Activated CD8-positive, alpha-beta memory T cell treated with anti-CD3 and anti-CD28 coated beads, Interleukin-2, amount 50 U/mL, for 1 hour (primary cell): Measurements from ENCODE around the gene GRIK4.

Experiments
- DNase-seq: peaks from one replicate; pipeline ENCODE4 v3.0.0-alpha.2; 2020; ENCODE audit errors: extremely low read depth

Gene GRIK4

DNA sequence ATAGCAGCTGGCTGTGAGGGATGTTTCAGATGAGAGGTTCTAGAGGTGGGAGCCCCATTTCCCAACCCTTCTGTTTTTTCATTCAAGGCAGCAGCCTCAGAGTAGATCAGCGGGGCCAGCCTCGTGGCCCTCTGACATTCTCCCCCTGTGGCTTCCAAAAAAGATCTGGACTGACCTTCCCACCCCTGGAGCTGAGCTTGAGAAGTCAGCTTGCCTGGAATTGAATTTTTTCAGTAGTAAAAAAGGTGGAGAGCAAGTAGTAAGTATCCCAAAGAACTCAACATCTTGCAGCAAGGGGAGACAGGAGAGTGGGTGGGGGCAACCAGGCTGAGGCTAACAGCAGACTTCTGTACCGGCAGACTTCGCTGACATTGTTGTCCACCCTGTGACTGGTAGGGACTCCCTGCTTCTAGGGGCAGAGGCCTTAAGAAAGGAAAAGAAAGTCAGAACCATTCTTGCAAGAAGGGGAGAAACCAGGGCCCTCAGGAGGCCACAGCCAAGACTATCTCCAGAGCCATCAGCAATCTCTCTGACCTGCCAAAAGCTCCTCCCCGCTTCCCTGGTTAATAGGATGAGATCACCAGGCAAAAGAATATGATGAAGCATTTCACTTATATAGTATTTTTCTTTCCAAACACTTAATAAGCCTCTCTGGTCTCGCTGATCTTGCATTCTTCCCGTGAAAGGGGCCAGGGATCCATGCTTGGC is 2.0 kb upstream of the GRIK4 start:
- no peak for DNase-seq

DNA sequence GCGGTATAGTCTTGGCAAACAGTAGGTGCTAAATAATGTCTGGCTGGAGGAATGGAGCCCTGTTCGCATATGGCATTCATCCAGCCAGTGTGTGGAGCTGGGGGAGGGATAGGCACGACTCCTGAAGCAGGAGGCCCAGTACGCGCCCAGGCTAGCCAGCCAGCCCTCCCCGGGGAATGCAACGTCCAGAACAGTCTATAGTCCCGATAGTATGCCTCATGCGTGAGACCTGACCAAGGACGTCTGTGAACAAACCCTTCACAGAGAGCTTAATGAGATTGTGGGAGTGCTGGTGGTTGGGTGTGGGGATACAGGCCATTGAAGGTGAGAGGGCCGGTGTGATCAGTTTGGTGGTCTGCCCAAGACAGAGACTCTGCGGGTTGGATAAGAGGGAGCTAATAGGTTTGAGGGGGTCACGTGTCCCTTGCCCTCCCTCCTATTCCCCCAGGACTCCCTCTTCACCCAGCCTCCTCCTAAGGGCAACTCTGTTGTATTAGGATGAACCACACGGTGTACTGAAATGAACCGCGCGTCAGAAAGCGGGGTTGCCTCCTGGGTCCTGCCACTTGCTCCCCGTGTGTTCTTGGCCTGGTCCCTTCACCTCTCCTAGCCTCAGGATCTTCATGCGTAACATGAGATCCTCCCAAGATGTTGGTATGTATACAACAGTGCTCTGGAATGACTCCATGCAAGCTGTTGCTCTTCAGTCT is 987 bp upstream of the GRIK4 start:
- no peak for DNase-seq

DNA sequence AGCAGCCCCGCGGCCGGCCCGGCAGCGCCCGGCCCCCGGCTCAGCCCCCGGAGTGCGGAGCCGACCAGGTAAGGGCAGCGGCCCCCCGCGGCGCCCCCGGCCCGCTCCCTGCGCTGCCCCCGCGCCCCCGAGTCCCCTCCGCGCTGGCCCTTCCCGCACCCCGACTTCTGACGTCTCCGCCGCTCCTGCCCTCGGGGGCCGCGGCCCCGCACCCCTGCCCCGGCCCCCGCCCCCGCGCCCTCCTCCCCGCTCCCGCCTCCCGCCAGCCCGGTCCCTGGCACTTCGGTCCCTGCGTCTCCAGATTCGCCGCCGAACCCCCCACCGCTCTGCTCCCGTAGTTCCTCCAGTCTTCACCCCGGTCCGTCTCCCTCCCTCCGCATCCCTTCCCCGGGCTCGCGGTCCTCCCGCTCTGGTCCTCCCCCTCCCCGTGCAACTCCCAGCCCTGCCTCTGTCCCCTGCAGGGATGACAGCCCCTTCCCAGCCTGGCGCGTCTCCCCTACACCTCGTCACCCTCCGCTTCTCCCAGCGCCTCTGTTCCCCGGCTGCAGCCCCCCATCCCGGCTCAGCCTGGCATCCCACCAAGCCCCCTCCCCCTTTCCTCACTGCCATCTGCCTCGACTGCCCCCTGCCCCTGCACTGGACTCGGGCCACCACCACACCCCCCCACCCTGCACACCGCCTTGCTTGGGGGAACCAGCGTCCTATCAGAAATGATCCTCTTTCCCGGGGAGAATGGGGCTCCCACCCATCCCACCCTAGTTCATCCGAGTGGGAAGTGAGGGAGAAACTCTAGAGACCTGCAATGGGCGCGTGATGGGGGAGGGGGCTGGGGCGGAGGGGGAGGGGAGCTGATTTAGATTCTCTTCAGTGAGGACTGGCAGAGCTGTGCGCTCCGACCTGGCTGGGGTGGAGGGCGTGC is 531 bp downstream of the GRIK4 start:
- no peak for DNase-seq

DNA sequence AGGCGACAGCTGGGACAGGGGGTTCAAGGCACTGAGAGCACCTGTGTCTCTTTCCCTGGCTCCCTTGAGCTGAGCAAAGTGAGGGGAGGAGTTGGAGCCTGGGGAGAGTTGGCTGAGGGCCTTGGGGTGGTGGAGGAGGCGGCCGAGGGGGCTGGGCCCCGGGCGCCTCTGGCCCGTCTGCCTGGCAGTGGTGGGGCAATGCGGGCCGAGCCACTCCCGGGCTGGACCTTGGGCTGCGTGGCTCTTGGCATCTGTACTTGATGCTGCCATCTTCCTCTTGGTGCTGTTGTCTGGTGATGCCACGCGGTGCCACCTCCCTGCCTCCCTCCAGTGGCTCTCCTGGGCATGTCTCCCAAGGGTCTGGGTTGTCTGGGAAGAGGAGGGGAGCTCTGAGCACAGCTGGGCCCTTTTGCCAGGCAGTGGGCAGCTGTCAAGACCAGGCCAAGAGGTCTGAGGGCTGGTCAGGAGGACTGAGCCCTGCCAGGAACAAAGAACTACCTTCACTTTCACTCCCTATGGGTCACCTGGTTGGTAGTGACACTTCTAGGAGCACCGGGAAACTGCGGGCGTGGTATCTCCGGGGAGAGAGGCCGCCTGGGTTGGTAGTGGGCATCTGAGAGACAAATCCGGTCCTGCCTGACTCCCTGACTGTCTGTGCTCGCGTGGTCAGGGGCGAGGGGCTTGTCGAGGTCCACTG is 1.3 kb downstream of the GRIK4 start:
- no peak for DNase-seq

DNA sequence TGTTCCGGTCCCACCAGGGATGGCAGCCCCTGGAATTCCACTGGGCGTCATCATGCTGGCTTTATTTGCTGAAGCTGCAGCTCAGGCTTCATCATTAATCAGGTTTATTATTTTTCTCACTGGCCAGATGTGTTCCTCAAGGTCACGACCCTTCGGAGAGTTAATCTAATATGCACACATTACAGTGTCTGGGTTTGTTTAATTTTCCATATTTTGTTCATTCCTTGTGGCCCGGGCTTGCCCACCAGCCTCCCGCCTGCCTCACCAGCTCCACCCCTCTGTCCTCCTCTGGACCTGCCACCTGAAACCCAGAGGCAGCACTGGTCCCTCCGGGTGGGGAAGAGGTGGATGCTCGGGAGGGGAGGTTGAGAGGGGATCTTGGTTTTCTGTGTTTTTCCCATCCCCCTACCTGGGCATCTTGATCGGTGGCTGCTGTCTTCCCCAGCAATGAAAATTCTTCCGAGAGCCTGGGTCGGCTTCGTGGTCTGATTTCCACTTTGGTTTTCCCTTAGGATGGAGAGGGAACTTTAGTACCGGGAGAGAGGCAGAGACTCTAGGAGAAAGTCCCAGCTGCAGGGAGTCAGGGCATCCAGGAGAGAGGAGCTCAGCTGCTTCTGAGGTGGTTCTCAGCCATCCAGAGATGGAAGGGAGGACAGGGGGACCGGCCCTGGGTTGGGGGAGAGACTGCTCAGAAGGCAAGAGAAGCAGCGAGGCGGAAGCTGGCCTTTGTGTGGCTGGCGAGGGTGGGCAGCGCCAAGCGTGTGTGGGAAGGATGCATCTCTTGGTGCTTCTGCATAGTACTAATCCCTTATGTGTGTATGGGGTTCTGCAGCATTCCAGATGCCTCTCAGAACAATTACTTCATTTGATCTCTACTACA is 2.1 kb downstream of the GRIK4 start:
- DNase-seq, result no peak

DNA sequence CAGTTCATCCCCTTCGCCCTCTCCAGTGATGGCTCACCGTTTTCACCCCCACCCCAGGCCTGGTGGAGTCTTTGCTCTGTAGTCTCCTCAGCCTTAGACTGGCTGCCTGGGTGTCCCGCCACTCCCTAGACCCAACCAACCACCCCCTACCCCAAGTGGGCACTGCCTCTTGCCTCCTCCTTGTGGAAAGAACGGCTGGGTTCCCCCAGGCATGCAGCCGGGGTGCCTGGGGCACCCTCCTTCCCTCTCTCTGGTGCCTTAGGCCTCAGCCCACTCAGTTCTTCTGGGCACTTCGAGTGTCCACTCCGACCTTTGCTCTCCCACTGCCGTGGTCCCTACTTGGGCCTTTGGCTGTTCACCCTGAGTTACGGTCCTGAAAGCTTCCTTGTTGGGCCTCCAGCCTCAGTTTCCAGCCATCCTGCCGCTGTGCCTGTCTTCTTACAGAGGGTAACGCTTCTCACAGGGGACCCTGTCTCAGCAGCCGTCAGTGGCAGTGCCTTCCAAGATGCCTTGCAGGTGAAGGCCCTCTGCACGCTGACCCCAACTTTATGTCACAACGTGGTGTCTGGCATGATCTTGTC is 3.1 kb downstream of the GRIK4 start:
- no peak for DNase-seq

DNA sequence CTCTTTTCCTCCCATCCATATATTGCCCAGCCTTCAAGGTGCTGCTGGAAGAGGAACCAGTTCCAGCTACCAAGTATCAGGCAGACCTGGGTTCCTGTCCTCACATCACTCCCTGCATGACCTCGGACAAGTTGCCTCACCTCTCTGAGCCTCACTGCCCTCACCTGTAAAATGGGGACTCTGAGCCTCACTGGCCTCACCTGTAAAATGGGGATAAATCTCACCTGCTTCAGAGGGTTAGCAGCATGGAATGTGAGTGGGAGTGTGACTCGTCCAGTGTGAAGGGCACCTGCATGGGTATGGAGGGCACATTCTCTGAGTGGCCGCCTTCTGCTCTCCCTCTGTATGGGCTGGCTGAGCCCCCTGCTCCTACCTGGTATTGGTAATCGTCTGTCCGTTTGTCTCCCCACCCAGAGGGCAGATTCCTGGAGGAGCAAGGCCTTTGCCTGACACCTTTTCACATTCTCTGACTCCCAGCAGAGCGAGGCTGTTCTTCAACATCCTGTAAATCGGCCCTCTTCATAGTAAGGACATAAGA is 3.7 kb downstream of the GRIK4 start:
- no peak for DNase-seq

DNA sequence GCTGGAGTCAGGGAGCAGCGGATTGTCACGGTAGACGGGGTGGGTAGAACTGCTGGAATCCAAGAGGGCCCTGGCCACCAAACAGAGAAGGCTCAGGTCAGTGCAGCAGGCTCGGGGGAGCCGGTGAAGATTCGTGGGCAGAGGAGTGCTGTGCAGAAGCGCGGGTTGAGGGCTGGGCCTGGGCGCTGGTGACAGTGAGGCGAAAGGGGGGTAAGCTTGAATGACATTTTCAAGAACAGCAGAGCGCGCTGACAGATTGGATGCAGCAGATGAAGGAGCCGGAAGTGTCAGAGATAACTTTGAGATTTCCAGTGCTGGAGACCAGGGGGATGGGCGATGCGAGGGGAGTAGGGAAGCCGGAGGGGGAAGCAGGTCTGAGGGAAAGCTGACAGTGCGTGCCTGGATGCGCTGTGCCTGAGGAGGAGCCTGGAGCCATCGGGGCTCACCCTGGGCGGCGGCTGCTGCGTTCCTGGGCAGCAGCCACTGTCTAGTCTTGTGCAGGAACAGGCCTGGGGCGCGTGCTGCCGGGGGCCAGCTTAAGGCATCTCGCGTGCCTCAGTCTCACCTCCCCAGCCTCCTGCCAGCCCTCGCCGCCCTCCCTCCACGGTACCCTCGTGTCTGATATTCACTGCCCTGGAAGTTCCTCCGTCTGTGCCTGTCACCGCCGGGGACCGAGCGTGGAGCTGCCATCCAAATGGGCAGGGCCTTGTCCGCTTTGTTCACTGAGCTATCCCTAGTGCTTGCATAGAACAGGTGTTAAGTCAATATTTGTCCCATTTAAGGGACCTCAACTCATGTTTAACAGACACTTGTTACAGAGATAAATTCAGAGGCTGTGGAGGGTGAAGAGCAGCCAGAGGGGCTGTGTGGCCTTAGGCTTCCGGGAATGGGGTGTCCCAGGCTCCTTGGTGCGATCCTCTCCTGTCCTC is 5.2 kb downstream of the GRIK4 start:
- no peak for DNase-seq

DNA sequence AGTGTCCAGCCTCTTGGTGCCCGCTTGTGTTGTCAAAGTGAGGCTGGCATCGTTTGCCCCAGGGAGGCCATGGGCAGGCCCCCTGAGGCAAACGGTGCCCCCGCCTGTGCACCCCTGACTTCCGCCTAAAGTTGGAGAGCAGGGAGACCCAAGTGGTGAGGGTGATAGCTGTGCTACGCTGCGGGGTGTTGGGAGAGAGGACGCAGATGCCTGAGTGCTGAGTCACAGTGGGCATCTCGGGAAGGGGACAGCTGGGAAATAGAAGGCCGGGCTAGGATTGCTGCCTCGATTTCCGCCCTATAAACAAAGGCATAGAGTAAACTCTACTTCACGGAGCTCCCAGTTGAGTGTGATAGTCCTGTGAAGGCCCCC is 5.8 kb downstream of the GRIK4 start:
- DNase-seq, result no peak

DNA sequence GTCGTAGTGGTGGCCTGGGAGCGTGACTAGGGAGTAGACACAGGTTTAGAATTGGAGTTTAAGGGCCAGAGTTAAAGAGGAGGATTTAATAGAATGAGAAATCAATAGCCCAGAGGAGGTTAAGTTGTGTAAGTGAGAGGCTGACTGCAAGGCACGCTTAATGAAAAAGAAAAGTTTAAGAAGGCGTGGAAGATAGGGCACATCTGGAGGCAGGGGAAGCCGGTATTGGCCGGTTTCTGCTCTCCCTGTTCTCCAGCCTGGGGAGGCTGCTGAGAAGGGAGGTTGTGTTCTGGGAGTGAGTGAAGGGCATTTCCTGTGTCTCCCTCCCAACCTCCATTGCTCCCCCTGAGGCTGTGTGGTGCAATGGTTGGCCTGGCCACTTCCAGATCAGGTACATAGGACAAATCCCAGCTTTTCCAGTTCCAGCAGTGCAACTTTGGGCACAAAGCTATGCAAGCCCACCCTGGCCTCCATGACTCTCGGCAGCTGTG is 6.3 kb downstream of the GRIK4 start:
- no peak for DNase-seq

DNA sequence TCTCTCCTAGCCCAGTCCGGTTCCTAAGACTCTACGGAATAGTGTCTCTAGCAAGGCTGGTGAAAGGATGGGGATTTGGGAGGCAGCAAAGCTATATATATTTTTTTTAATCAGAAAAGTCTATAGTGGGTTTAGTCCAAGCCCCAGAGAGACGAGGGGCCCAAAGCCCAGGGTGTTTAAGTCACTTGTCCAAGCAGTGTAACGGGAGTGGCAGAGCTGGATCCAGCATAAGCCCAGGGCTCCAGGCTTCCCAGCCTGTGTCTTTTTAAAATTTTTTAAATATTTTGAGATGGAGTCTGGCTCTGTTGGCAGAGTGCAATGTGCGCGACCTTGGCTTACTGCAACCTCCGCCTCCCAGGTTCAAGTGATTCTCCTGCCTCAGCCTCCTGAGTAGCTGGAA is 6.8 kb downstream of the GRIK4 start:
- no peak for DNase-seq

DNA sequence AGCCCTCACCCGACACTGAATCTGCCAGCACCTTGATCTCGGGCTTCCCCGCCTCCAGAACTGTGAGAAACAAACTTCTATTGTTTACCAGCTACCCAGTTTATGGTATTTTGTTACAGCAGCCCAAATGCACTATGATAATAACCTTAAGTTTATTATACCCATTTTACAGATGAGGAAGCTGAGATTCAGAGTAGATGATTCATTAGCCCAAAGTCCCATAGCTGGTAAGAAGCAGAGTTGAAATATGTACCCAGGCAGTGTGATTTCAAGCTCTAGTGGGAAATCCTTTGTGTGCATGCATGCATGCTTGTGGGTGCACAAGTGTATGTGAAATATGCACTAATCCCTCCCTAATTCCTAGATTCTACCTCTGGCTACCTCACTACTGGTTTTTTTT is 7.9 kb downstream of the GRIK4 start:
- no peak for DNase-seq

DNA sequence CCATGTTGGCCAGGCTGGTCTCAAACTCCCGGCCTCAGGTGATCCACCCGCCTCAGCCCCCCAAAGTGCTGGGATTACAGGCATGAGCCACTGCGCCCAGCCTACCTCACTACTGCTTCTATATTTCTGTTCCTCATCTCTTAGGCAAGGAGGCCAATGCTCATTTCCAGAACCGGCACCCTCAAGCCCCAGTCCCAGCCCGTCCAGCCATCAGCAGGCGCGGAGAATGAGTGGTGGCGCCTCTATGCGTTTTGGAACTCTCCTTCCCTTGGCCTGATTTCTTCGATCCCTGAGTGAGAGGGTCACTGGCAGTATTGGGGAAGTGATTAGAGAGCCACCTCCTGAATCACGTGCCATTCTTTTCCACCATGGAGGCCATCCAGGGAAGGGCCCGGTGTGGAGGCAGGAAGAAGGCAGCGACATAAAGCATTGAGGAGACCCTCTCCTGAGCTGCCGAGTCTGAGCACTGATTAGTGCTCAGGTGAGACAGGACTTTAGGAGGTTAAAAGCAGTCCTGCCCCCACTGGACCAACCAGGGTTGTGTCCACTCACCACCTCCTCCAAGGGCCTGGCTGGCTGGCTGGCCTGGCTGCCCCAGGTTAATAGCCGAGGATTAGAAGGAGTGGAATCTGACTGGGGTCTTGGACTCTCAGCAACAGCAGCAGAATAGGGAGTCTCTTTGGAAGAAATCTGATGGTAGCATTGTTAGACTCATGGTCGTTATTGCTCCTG is 8.7 kb downstream of the GRIK4 start:
- DNase-seq, result no peak

DNA sequence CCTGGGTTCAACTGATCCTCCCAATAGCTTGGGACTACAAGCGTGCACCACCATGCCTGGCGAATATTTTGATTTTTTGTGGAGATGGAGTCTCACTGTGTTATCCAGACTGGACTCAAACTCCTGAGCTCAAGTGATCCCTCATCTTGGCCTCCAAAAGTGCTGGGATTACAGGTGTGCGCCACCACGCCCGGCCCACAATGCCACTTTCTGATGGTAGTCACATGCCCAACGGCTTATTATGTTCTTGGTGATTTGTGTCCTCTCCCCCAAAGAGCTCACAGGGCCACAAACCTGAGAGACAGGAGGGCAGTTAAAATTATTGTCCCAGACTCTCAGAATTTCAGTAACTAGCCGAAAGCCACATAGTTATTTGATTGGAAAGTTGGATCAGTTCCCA is 9.6 kb downstream of the GRIK4 start:
- no peak for DNase-seq

DNA sequence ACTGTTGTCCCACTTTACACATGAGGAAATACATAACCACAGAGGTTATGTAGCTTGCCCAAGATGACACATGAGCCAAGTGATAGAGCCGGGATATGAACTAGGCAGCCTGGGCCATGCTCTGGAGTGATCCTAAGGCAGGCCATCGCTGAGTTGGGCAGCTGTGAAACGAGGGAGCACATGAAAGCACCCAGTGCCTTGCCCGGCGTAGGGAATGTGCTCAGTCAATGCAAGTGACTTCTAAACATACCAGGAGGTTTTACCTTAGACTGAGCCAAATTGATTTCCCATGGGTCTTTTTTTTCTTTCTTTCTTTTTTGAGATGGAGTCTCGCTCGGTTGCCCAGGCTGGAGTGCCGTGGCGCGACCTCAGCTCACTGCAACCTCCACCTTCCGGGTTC is 10.5 kb downstream of the GRIK4 start:
- DNase-seq, result no peak

DNA sequence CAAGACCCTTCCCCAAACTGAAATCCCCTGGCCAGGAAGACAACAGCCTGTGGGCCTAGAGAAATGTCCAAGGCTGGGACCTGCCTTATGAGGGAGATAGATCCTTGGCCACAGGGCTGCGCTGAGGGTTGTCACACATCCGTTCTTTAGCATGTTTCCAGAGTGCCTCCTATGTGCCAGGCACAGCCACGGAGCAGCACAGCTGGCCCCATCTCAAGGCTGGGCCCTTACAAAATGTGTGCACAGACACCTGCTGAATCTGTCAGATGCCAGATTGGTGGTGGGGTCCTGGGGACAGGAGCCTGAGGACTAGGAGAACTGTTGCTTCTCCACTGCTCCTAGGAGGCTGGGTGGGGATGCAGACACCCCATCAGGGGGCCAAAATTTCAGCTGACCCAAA is 11.2 kb downstream of the GRIK4 start:
- no peak for DNase-seq

DNA sequence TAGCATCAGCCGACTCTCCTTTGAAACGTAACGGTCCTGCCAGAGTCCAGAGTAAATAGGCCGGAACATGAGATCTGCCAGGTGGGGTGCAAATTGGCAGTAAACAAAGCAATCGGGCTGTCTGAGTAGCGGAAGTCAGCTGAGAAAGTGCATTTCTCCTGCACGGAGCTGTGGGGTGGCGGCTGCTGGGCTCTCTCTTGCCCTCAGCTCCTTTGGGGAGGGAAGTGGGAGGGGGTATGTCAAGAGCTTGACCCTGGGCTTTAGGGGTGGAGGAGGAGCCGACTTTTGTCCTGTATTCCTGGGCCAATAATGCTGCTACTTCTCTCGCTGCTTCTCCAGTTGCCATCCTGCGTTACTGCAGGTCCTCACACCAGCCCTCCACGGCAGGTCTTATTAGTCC is 11.6 kb downstream of the GRIK4 start:
- DNase-seq, result no peak

DNA sequence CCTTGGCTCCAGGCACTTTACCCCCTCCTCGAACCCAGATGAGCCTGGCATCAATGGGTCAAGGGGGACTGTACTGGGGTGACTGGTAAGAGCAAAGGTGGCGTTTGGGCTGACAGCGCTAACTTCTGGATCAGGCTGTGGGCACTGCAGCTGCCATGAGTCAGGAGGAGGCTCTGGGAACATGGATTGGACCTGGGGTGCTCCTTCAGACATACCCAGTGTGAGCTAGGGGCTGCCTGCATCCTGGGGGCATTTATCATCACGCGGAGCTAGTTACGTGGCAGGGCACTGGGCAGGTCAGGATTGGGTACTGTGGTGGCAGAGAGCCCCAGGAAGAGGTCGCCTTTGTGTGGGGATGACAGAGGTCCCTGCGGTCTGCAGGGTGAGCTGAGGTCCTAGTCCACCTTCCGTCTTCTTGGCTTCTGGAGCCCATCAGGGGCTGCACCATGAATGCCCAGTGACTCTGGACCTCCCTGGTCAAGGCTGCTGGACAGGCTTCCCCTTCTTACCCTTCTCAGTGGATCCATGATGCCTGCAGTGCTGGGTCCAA is 13.1 kb downstream of the GRIK4 start:
- no peak for DNase-seq
